Vagina (tissue), 2 donors: ENCODE measurements around the gene ENTHD1.

Experiments
- CTCF ChIP-seq, 3 experiments: fragments of 450-650 bp in 2 of 3; fragments of 200-600 bp in 1 of 3; sonication (generic) in 1 of 3; IDR thresholded peaks; one replicate each; pipeline ENCODE4 v1.5.1; 2017 to 2019; ENCODE audit warnings: antibody characterized with exemption in 3 of 3, mild to moderate bottlenecking in 2 of 3, moderate library complexity in 2 of 3
- POLR2AphosphoS5 ChIP-seq, 2 donors: sonication (generic); formaldehyde crosslinking; IDR thresholded peaks; one replicate each; pipeline ENCODE4 v1.9.0; 2017; ENCODE audit warnings: antibody characterized with exemption in 2 of 2, mild to moderate bottlenecking in 2 of 2, low read depth in 1 of 2; ENCODE audit not compliant: insufficient read depth in 1 of 2

DNA sequence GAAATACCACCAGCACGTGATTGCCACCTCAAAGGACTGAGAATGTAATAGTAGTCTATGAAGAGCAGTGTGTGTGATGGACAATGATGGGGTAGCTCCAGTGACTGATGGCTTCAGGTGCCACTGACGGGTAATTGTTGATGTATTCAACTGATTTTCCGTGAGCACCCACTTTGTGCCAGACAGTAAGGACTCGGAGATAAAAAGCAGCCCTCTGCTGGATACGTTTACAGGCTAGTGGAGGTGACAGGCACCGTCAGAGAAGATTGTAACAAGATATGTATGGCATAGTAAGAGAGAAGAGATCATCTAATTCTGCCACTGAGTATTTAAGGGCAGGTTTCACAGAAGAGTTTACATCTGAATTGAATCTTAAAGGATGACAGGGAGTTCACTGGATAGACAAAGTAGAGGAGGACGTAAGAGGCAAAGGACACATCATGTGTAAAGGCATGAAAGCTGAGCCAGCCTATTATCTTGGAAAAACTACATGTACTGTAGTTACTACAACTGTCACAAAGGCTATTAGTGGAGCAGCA, 1.1 kb upstream of the ENTHD1 start:
- TF ChIP-seq POLR2AphosphoS5 (IDR thresholded peaks at IDR 0.05; ENCODE audit: insufficient read depth in 1 of 2, low read depth in 1 of 2) = no peak
- no peak for TF ChIP-seq CTCF (IDR thresholded peaks at IDR 0.05)
